Prostate gland (tissue), 2 donors: Measurements from ENCODE around the gene FCHSD2.

ENCODE experiments used
- CTCF ChIP-seq, 4 experiments: fragments of 200-600 bp in 2 of 4; fragments of 450-650 bp in 2 of 4; sonication (generic) in 2 of 4; IDR thresholded peaks; 1 replicate in 3 of 4; 2 replicates in 1 of 4; pipeline ENCODE4 v1.5.1; 2016 to 2019; ENCODE audit warnings: antibody characterized with exemption in 4 of 4, mild to moderate bottlenecking in 2 of 4, moderate library complexity in 2 of 4
- POLR2A ChIP-seq: fragments of 450-650 bp; IDR thresholded peaks from one replicate; pipeline ENCODE4 v1.6.1; 2016; ENCODE audit warnings: antibody characterized with exemption, mild to moderate bottlenecking
- POLR2AphosphoS5 ChIP-seq: sonication (generic); formaldehyde crosslinking; IDR thresholded peaks from one replicate; pipeline ENCODE4 v1.6.1; 2017; ENCODE audit warnings: antibody characterized with exemption

GRCh38 chr11:73058989-73059674 is 83.0 kb downstream of the FCHSD2 start:
- TF ChIP-seq CTCF (IDR thresholded peaks at IDR 0.05) (no peak), POLR2A (no peak), POLR2AphosphoS5 (no peak)
